Thoracic aorta (tissue), 2 donors: ENCODE results near the gene LYZL4. TPM values are rescaled to one million over a fixed set of nuclear protein-coding genes. Genes with fewer than 3 reads are reported as not detected.

Source experiments
- ATAC-seq: fragments of 150-250 bp; one replicate; pipeline ENCODE4 v1.8.0; 2017; ENCODE audit warnings: low read depth; ENCODE audit not compliant: insufficient number of reproducible peaks, low FRiP score
- DNase-seq: peaks from one replicate; pipeline ENCODE4 v3.0.0-alpha.2; 2020; ENCODE audit warnings: low spot score
- H3K27ac ChIP-seq, 2 donors: fragments of 200-600 bp; sonication (generic); 1 replicate in 1 of 2; 2 replicates in 1 of 2; pipeline ENCODE4 v1.5.1; 2016; ENCODE audit warnings: mild to moderate bottlenecking in 2 of 2, moderate library complexity in 2 of 2
- H3K27me3 ChIP-seq: fragments of 200-600 bp; sonication (generic); replicated peaks from 2 replicates; pipeline ENCODE4 v1.6.0; 2016; ENCODE audit warnings: mild to moderate bottlenecking; ENCODE audit not compliant: insufficient read depth
- H3K36me3 ChIP-seq: fragments of 200-600 bp; sonication (generic); one replicate; pipeline ENCODE4 v1.5.1; 2016
- H3K4me1 ChIP-seq, 2 donors: fragments of 200-600 bp; sonication (generic); 1 replicate in 1 of 2; 2 replicates in 1 of 2; pipeline versions ENCODE4 v1.5.1 to v1.6.0; 2016; ENCODE audit warnings: low read depth in 2 of 2, mild to moderate bottlenecking in 1 of 2; ENCODE audit not compliant: control insufficient read depth in 1 of 2
- H3K4me3 ChIP-seq: fragments of 200-600 bp; sonication (generic); 2 replicates; pipeline ENCODE4 v1.5.1; 2016; ENCODE audit warnings: mild to moderate bottlenecking
- H3K9me3 ChIP-seq: fragments of 200-600 bp; sonication (generic); 2 replicates; pipeline ENCODE4 v1.5.1; 2016
- CTCF ChIP-seq: fragments of 200-600 bp; sonication (generic); IDR thresholded peaks from one replicate; pipeline ENCODE4 v1.5.1; 2019; ENCODE audit warnings: antibody characterized with exemption
- total RNA-seq, 2 donors: library from RNA; depleted of rRNA; stranded (reverse); fragments of >200 nt; gene quantifications; one replicate each; pipeline versions ENCODE4 v1.1.0 to v1.2.3, GENCODE V29; 2016

LYZL4 gene
- total RNA-seq, 2 donors from 2014 or later: not detected

- H3K9me3 ChIP-seq: no peaks in the 10 kb centered on the region
- no peak overlapping the region for H3K27ac ChIP-seq
- ATAC-seq (no peak), DNase-seq (no peak)
- no peak overlapping the region for H3K4me3 ChIP-seq
- TF ChIP-seq CTCF: no peak
- peaks cover 0 to 1% of the 10 kb centered on the region in 2 donors for H3K4me1 ChIP-seq
- H3K27me3 ChIP-seq: no peaks in the 10 kb centered on the region
- no peaks in the 10 kb centered on the region for H3K36me3 ChIP-seq
Observed at GRCh38 chr3:42347928-42348327, 62.5 kb downstream of the LYZL4 start.

Other genes starting within 250 kb of the LYZL4 start
- not detected for gene CCK, start 144.4 kb downstream of the LYZL4 start, total RNA-seq
- 10 to 100 TPM; 31.0 to 48.7 TPM for gene VIPR1, start 92.0 kb upstream of the LYZL4 start, total RNA-seq
- 10 to 100 TPM; 55.0 to 83.4 TPM for gene SEC22C, start 171.4 kb upstream of the LYZL4 start, total RNA-seq
- 1 to 10 TPM; 2.8 to 8.6 TPM for gene SS18L2, start 180.2 kb upstream of the LYZL4 start, total RNA-seq
- gene NKTR, start 190.1 kb upstream of the LYZL4 start, total RNA-seq: 100 to 1,000 TPM; 159 to 210 TPM
- gene ZBTB47, start 243.1 kb upstream of the LYZL4 start, total RNA-seq: 100 to 1,000 TPM in 1 of 2 donors, 10 to 100 TPM in 1; 84.2 to 108 TPM